ENCODE results near the gene NOVA2. TPM values are rescaled to one million over a fixed set of nuclear protein-coding genes. Genes with fewer than 3 reads are reported as not detected.

NOVA2 gene
- total RNA-seq, 5 donors from 2014 or later (not counting 1 experiment from before 2014, with no cell fraction given), result 0.03 TPM; not detected in 4

GRCh38 chr19:46015687-46016425, 42.2 kb upstream of the NOVA2 start:
- Histone ChIP-seq H3K36me3 (ENCODE audit: control insufficient read depth in 2 of 2, extremely low read depth in 1 of 2, insufficient read depth in 1 of 2, low read length in 1 of 2) (peaks cover 0 to 1% of the 10 kb centered on the region in 2 donors), H3K4me3 (ENCODE audit: control insufficient read depth in 1 of 2, extremely low read depth in 1 of 2, low read length in 1 of 2) (peak overlapping the region; percentile 87 to 91), H3K27ac (ENCODE audit: low read length) (no peak overlapping the region), H3K9me3 (no peaks in the 10 kb centered on the region), H3K4me1 (ENCODE audit: control insufficient read depth in 1 of 2, extremely low read depth in 1 of 2, insufficient read depth in 2 of 2, low read length in 2 of 2) (peaks cover 8 to 24% of the 10 kb centered on the region in 2 experiments), H3K27me3 (replicated peaks in 1 of 2; ENCODE audit: control insufficient read depth in 2 of 2, extremely low read depth in 1 of 2, insufficient read depth in 2 of 2, low read length in 1 of 2) (peaks cover 2 to 22% of the 10 kb centered on the region in 2 experiments)
- peaks cover 14 to 20% (median 17%) of the 10 kb centered on the region in 3 donors for H3K4me1 Mint-ChIP-seq
- peaks cover 3% of the 10 kb centered on the region for H3K36me3 Mint-ChIP-seq
- WGBS (ENCODE audit: insufficient coverage), result 5% methylated on average over 63 of the region's 63 CpGs
- POLR2A ChIA-PET, result no interaction called here
- CTCF ChIA-PET, result interaction anchor here in 1 of 2 donors (0.6 to 1.4 kb wide), 2 partner anchors 21 to 246 kb away, joined by 3 to 4 read pairs; partner anchors contain the start of gene CCDC61
- ATAC-seq (replicated peaks in 1 of 4) (peak; percentile 43 to 55 (median 49)), DNase-seq (peak in 28 of 35 experiments; percentile 19 to 62 (median 36))
- H3K27ac Mint-ChIP-seq, result no peak overlapping the region
- H3K27me3 Mint-ChIP-seq, result peaks cover 6 to 10% of the 10 kb centered on the region in 2 donors
- no peaks in the 10 kb centered on the region for H3K9me3 Mint-ChIP-seq
- peak overlapping the region; percentile 84 to 96 (median 87) for H3K4me3 Mint-ChIP-seq

GRCh38 chr19:46014941-46015686, 41.4 kb upstream of the NOVA2 start:
- ChIA-PET CTCF (interaction anchor here in 1 of 2 donors (0.6 to 1.4 kb wide), 2 partner anchors 20 to 245 kb away, joined by 3 to 4 read pairs; partner anchors contain the start of gene CCDC61), POLR2A (no interaction called here)
- Mint-ChIP-seq H3K27me3 (peaks cover 6 to 10% of the 10 kb centered on the region in 2 donors), H3K36me3 (peaks cover 6% of the 10 kb centered on the region), H3K4me1 (peaks cover 14 to 20% (median 17%) of the 10 kb centered on the region in 3 donors), H3K9me3 (no peaks in the 10 kb centered on the region), H3K4me3 (peak overlapping the region; percentile 68 to 96 (median 77)), H3K27ac (no peak overlapping the region)
- 31% methylated on average over 49 of the region's 74 CpGs for WGBS (ENCODE audit: insufficient coverage)
- H3K9me3 ChIP-seq, result no peaks in the 10 kb centered on the region
- peaks cover 2 to 22% of the 10 kb centered on the region in 2 experiments for H3K27me3 ChIP-seq (replicated peaks in 1 of 2; ENCODE audit: control insufficient read depth in 2 of 2, extremely low read depth in 1 of 2, insufficient read depth in 2 of 2, low read length in 1 of 2)
- H3K4me1 ChIP-seq (ENCODE audit: control insufficient read depth in 1 of 2, extremely low read depth in 1 of 2, insufficient read depth in 2 of 2, low read length in 2 of 2), result peaks cover 8 to 24% of the 10 kb centered on the region in 2 experiments
- DNase-seq, result peak in 34 of 35 experiments; percentile 32 to 78 (median 58)
- no peak overlapping the region for H3K27ac ChIP-seq (ENCODE audit: low read length)
- peaks cover 0 to 5% of the 10 kb centered on the region in 2 donors for H3K36me3 ChIP-seq (ENCODE audit: control insufficient read depth in 2 of 2, extremely low read depth in 1 of 2, insufficient read depth in 1 of 2, low read length in 1 of 2)
- H3K4me3 ChIP-seq (ENCODE audit: control insufficient read depth in 1 of 2, extremely low read depth in 1 of 2, low read length in 1 of 2), result peak overlapping the region; percentile 13 to 87
- ATAC-seq (replicated peaks in 1 of 4), result peak; percentile 53 to 74 (median 58)

DNA sequence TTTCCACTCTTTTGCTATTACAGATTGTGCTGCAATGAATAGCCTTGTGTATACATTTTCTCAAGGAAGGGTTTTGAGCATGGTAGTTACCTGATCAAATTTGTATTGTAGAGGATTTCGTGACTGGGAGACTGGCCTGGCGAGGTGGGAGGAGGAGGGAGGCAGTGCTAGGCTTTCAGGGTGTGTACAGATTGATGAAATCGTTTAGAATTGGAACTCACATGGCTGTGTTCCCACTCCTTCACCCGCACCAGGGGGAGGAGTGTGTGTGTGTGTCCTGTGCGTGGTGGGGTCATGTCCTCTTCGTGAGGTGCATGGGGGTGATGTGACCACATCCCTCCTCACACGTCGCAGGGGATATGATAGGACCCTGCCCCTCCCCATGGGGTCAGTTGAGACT, 40.9 kb upstream of the NOVA2 start:
- DNase-seq (no peak), ATAC-seq (replicated peaks in 1 of 4) (no peak)
- H3K27ac ChIP-seq (ENCODE audit: low read length), result no peak overlapping the region
- Mint-ChIP-seq H3K27me3 (peaks cover 6 to 10% of the 10 kb centered on the region in 2 donors), H3K4me3 (peak overlapping the region; percentile 4 to 76 (median 65)), H3K36me3 (peaks cover 6% of the 10 kb centered on the region), H3K4me1 (peaks cover 14 to 26% (median 20%) of the 10 kb centered on the region in 3 donors), H3K9me3 (no peaks in the 10 kb centered on the region), H3K27ac (no peak overlapping the region)
- no peaks in the 10 kb centered on the region for H3K9me3 ChIP-seq
- no peak overlapping the region for H3K4me3 ChIP-seq (ENCODE audit: control insufficient read depth in 1 of 2, extremely low read depth in 1 of 2, low read length in 1 of 2)
- CTCF ChIA-PET, result no interaction called here
- H3K36me3 ChIP-seq (ENCODE audit: control insufficient read depth in 2 of 2, extremely low read depth in 1 of 2, insufficient read depth in 1 of 2, low read length in 1 of 2), result peaks cover 0 to 5% of the 10 kb centered on the region in 2 donors
- WGBS (ENCODE audit: insufficient coverage), result 100% methylated on average over 2 of the region's 8 CpGs
- peaks cover 8 to 27% of the 10 kb centered on the region in 2 experiments for H3K4me1 ChIP-seq (ENCODE audit: control insufficient read depth in 1 of 2, extremely low read depth in 1 of 2, insufficient read depth in 2 of 2, low read length in 2 of 2)
- H3K27me3 ChIP-seq (replicated peaks in 1 of 2; ENCODE audit: control insufficient read depth in 2 of 2, extremely low read depth in 1 of 2, insufficient read depth in 2 of 2, low read length in 1 of 2), result peaks cover 2 to 22% of the 10 kb centered on the region in 2 experiments
- POLR2A ChIA-PET, result no interaction called here

DNA sequence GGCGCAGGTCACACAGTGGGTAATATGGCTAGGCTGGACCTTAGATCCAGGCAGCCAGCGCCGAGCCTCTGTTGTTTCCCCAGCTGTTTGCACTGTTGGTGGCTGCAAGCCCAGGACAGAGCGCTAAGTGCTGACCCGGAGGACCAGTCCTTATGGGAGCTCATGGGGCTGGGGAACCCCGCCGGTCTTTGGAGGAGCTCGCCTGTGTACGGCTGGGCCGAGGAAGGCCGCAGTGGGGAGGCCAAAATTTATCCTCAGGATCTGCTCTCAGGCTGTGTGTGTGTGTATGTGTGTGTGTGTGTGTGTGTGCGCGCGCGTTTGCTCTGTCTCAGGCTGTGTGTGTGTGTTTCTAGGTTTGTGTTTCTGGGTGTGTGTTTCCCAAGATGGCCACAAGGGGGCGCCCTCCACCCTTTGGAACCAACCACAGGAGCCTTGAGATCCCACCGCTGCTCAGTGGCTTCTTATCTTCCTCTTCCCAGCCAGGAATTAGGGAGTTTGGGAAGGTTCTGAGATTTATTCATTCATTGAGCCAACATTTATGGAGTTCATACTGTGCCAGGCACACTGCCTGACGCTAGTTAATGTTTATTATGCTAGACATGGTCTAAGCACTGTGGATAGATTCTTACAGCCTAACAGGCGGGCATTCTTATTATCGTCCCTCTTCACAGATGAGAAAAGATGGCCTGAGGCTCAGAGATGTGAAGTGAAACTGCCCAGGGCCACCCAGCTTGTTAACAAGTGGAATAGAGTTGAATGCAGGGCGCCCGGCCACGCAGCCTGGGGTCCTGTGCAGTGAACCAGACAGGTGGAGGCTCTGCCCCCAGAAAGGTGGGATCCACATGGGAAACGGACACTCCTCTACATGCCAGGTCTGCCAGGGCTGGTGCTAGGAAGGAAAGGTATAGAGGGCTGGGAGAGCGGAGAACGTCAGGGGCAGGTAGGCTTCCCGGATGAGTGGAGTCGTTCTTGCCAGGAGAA, 36.2 kb upstream of the NOVA2 start:
- Mint-ChIP-seq H3K4me1 (peaks cover 4 to 11% (median 8%) of the 10 kb centered on the region in 3 donors), H3K36me3 (peaks cover 30% of the 10 kb centered on the region)
- CTCF ChIA-PET, result interaction anchor here (0.6 to 1.2 kb wide), 3 partner anchors 14 to 649 kb away, joined by 3 to 4 read pairs (median 3); partner anchors contain the start of gene CCDC61 (in 1 of the 2)

DNA sequence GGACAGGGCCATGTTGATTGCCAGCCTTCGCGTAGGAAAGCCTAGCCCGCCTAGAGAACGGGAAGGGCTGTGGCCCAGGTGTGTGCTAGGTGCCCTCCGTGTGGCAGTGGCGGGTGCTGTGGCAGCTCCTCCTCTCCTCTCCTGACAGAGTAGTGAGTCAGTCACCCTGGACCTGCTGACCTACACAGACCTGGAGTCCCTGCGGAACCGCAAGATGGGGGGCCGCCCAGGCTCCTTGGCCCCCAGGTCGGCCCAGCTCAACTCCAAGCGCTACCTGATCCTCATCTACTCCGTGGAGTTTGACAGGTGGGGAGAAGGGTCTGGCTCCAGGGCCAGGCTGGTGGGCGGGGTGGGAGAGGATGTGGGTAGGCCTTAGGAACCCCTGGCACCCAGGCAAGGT, 32.7 kb upstream of the NOVA2 start:
- Mint-ChIP-seq H3K27ac (no peak overlapping the region), H3K36me3 (peaks cover 28% of the 10 kb centered on the region), H3K27me3 (no peaks in the 10 kb centered on the region), H3K4me3 (no peak overlapping the region), H3K9me3 (no peaks in the 10 kb centered on the region), H3K4me1 (peaks cover 0 to 6% (median 5%) of the 10 kb centered on the region in 3 donors)
- H3K4me1 ChIP-seq (ENCODE audit: control insufficient read depth in 1 of 2, extremely low read depth in 1 of 2, insufficient read depth in 2 of 2, low read length in 2 of 2), result peaks cover 0 to 6% of the 10 kb centered on the region in 2 experiments
- peaks cover 10 to 21% of the 10 kb centered on the region in 2 donors for H3K36me3 ChIP-seq (ENCODE audit: control insufficient read depth in 2 of 2, extremely low read depth in 1 of 2, insufficient read depth in 1 of 2, low read length in 1 of 2)
- H3K27me3 ChIP-seq (replicated peaks in 1 of 2; ENCODE audit: control insufficient read depth in 2 of 2, extremely low read depth in 1 of 2, insufficient read depth in 2 of 2, low read length in 1 of 2), result no peaks in the 10 kb centered on the region
- CTCF ChIA-PET, result interaction anchor here in 1 of 2 donors (0.6 kb wide), 1 partner anchor 431 kb away, joined by 3 read pairs; no protein-coding TSS in a partner anchor
- no peaks in the 10 kb centered on the region for H3K9me3 ChIP-seq
- no peak for ATAC-seq (replicated peaks in 1 of 4)
- no peak overlapping the region for H3K27ac ChIP-seq (ENCODE audit: low read length)
- 99% methylated on average over 9 of the region's 13 CpGs for WGBS (ENCODE audit: insufficient coverage)
- POLR2A ChIA-PET, result interaction anchor here in 1 of 2 donors (0.5 kb wide), 1 partner anchor 316 kb away, joined by 8 read pairs; no protein-coding TSS in a partner anchor
- no peak overlapping the region for H3K4me3 ChIP-seq (ENCODE audit: control insufficient read depth in 1 of 2, extremely low read depth in 1 of 2, low read length in 1 of 2)
- no peak for DNase-seq

More for the DNA sequence above, 36.2 kb upstream of the NOVA2 start:
- ATAC-seq (replicated peaks in 1 of 4) (peak; percentile 55 to 75 (median 66)), DNase-seq (peak in 29 of 35 experiments; percentile 27 to 80 (median 58))
- H3K4me1 ChIP-seq (ENCODE audit: control insufficient read depth in 1 of 2, extremely low read depth in 1 of 2, insufficient read depth in 2 of 2, low read length in 2 of 2), result peaks cover 3 to 8% of the 10 kb centered on the region in 2 experiments
- no peaks in the 10 kb centered on the region for H3K9me3 ChIP-seq
- H3K27me3 ChIP-seq (replicated peaks in 1 of 2; ENCODE audit: control insufficient read depth in 2 of 2, extremely low read depth in 1 of 2, insufficient read depth in 2 of 2, low read length in 1 of 2), result peaks cover 2 to 7% of the 10 kb centered on the region in 2 experiments
- Mint-ChIP-seq H3K27me3 (peaks cover 6% of the 10 kb centered on the region in 2 donors), H3K9me3 (no peaks in the 10 kb centered on the region), H3K27ac (no peak overlapping the region), H3K4me3 (no peak overlapping the region)
- no peak overlapping the region for H3K27ac ChIP-seq (ENCODE audit: low read length)
- WGBS (ENCODE audit: insufficient coverage), result 89% methylated on average over 17 of the region's 28 CpGs
- no peak overlapping the region for H3K4me3 ChIP-seq (ENCODE audit: control insufficient read depth in 1 of 2, extremely low read depth in 1 of 2, low read length in 1 of 2)
- H3K36me3 ChIP-seq (ENCODE audit: control insufficient read depth in 2 of 2, extremely low read depth in 1 of 2, insufficient read depth in 1 of 2, low read length in 1 of 2), result peaks cover 10 to 21% of the 10 kb centered on the region in 2 donors
- POLR2A ChIA-PET, result no interaction called here

All from T-cell (primary cell).